Activated CD8-positive, alpha-beta memory T cell treated with anti-CD3 and anti-CD28 coated beads, Interleukin-2, amount 10 ng/mL, durations not matched to agents 7 days and 5 days (primary cell): ENCODE data around the gene ZNF580. TPM values are rescaled to one million over a fixed set of nuclear protein-coding genes. Genes with fewer than 3 reads are reported as not detected.

Source experiments
- ATAC-seq: fragments of 150-1000 bp; cut with Tn5 transposase; one replicate; pipeline ENCODE4 v1.10.0; 2021; ENCODE audit warnings: moderate library complexity
- CTCF ChIA-PET: fragments of 350-600 bp; sonication (Branson Sonifier 250); formaldehyde crosslinking; loops from one replicate; lab custom pipeline; 2021; ENCODE audit warnings: antibody characterized with exemption; lab: Charles Lee
- DNase-seq: peaks from one replicate; pipeline ENCODE4 v3.0.0-alpha.2; 2020
- H3K27ac Mint-ChIP-seq: one replicate; pipeline ENCODE4 v1.8.0; 2021; ENCODE audit warnings: mild to moderate bottlenecking, mixed read lengths
- H3K27me3 Mint-ChIP-seq: one replicate; pipeline ENCODE4 v1.8.0; 2021; ENCODE audit warnings: mixed read lengths
- H3K36me3 Mint-ChIP-seq: one replicate; pipeline ENCODE4 v1.8.0; 2021; ENCODE audit warnings: mild to moderate bottlenecking, mixed read lengths
- H3K4me1 Mint-ChIP-seq: one replicate; pipeline ENCODE4 v1.8.0; 2021; ENCODE audit warnings: mixed read lengths
- H3K4me3 Mint-ChIP-seq: one replicate; pipeline ENCODE4 v1.8.0; 2021; ENCODE audit warnings: mild to moderate bottlenecking, moderate library complexity, mixed read lengths
- H3K9me3 Mint-ChIP-seq: one replicate; pipeline ENCODE4 v1.8.0; 2022; ENCODE audit warnings: low read depth, mixed read lengths
- total RNA-seq, 2 experiments: library from RNA; stranded (reverse); gene quantifications; one replicate each; pipeline ENCODE4 v1.2.3, GENCODE V29; 2021

ZNF580 gene
- total RNA-seq, 2 experiments from 2014 or later, result 33.1 to 33.7 TPM

DNA sequence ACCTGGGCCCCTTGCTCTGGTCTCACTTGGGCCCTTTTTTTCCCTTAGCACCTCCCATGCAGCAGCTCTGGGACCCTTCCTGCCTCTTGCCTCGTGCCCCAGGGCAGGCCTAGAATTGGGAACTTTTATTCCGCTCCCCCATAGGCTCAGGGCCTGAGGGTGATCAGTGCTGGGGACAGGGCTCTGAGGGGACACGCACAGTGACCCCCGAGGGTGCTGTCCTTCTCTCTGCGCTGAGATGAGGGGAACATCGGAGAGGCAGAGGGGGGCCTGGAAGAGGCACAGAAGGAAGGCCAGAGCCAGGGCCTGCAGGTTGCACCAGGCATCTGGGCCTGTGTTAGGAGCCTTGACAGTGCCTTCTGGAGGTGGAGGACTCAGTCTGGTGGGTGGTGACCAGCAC, 45.0 kb downstream of the ZNF580 start:
- no peak overlapping the region for H3K4me3 Mint-ChIP-seq
- peaks cover 12% of the 10 kb centered on the region for H3K36me3 Mint-ChIP-seq
- DNase-seq (no peak), ATAC-seq (no peak)
- H3K27ac Mint-ChIP-seq, result no peak overlapping the region
- CTCF ChIA-PET, result no interaction called here
- no peaks in the 10 kb centered on the region for H3K9me3 Mint-ChIP-seq
- no peaks in the 10 kb centered on the region for H3K4me1 Mint-ChIP-seq
- H3K27me3 Mint-ChIP-seq, result no peaks in the 10 kb centered on the region

DNA sequence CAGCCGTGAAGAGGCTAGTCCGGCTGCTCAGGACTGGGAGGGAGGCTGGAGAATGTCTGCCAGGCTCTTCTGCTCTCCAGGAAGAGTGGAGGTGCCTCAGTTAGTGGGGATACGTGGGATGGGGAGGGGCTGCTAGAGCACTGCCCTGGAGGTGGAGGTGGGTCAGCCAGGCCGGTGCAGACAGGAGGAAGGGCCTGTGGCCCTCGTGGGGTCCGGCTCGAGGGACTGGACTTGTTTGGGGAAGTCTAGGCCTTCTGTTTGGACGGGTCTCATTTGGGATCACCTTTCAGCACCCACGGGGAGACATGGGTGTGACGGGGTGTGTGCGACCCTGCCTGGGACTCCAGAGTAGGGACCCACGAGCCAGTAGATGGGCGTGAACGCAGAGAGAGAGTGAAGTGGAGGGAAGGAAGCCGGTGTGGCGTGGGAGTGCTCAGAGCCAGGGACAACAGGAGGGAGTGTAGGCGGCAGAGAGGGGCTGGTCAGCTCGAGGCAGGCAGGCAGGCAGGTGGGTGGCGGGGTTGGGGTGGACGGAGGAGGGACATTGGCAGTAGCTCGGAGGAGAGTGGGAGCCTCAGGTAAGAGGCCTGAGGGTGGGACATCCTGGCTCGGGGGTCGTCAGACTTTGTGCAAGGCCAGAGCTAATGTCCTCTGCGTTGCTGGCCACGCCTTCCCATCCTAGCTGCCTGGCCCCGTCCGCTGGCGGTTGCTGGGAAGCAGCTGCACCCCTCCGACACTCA, 45.7 kb downstream of the ZNF580 start:
- no peaks in the 10 kb centered on the region for H3K27me3 Mint-ChIP-seq
- no peaks in the 10 kb centered on the region for H3K4me1 Mint-ChIP-seq
- H3K36me3 Mint-ChIP-seq, result peaks cover 12% of the 10 kb centered on the region
- no peak overlapping the region for H3K4me3 Mint-ChIP-seq
- DNase-seq (no peak), ATAC-seq (no peak)
- CTCF ChIA-PET, result no interaction called here
- H3K27ac Mint-ChIP-seq, result no peak overlapping the region
- H3K9me3 Mint-ChIP-seq, result no peaks in the 10 kb centered on the region

DNA sequence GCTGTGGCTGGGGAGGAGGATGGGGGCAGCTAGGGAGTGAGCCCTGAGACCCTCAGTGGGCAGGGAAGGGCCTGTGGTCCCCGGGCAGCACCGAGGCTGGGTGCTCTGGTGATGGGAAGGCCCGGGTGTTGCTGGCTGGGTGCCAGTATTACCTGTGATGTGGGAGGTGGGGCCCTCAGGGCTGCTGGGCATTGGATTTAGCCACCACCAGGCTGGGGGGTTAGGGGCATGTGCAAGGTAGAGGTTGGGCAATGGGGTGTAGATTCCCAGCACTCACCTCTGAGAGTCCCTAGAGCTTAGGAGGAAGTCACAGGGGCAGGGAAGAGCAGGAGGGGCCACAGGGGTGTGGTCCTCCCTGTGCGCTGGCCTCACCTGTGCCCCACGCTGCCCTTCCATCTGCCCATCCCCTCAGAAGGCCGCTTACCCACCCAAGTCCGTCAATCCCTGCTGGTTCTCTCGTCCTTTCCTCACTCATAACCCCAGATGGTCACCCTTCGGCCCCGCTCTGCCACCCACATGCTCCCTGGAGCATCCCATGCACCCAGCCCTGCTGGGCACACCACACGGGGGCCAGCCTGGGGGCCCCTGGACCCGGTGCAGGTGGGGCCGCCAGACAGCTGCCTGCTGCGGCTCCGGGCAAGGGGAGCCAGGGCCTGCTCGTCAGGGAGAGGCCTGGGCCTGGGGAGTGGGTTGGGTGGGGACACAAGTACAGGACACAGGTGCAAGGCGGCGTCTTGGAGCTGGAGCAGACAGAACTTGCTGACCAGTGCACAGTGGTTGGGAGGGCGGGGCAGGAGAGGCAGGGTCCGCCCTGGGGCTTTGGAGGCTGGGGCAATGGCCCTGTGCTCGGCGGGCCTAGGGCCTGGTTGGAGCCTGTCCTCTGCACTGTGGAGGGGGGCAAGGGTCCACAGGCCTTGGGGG, 46.7 kb downstream of the ZNF580 start:
- H3K4me1 Mint-ChIP-seq, result no peaks in the 10 kb centered on the region
- no peaks in the 10 kb centered on the region for H3K9me3 Mint-ChIP-seq
- peaks cover 9% of the 10 kb centered on the region for H3K36me3 Mint-ChIP-seq
- DNase-seq, result no peak
- no peaks in the 10 kb centered on the region for H3K27me3 Mint-ChIP-seq
- ATAC-seq, result no peak
- H3K4me3 Mint-ChIP-seq, result no peak overlapping the region
- no peak overlapping the region for H3K27ac Mint-ChIP-seq
- CTCF ChIA-PET, result no interaction called here

DNA sequence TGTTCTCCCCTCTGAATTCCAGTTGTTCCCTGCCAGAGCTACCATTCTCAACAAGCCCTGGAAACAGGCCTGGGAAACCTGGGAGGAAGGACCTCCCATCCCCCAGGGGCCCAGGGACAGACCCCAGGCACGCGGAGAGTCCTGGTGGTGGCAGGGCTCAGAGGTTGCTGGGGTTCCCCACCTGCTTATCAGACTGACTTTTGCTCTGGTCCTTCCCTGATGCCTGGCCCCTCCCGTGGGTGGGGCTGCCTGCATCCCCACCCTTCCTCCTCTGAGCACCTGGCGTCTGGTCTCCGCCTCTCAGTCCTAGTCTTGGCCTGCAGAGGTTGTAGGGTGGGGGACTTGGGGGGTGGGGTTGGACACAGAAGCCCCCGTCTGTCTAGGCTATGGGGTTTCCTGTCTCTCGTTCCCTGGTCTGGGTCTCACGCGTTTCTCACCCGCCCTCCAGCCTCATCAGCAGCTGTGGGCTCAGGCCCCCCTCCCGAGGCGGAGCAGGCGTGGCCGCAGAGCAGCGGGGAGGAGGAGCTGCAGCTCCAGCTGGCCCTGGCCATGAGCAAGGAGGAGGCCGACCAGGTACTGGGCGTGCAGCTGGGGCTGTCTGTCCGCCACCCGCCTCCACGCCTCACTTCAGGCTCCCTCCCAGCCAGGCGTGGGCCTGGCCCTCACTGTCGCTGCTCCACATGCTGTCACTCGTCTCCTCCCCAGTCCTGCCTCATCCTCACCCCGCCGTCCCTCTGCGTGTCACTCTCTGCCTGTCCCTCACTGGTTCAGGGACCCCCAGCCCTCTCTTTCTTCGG, 47.8 kb downstream of the ZNF580 start:
- no peak overlapping the region for H3K27ac Mint-ChIP-seq
- no peak overlapping the region for H3K4me3 Mint-ChIP-seq
- peaks cover 11% of the 10 kb centered on the region for H3K36me3 Mint-ChIP-seq
- no peaks in the 10 kb centered on the region for H3K9me3 Mint-ChIP-seq
- ATAC-seq (no peak), DNase-seq (no peak)
- H3K4me1 Mint-ChIP-seq, result no peaks in the 10 kb centered on the region
- no peaks in the 10 kb centered on the region for H3K27me3 Mint-ChIP-seq
- CTCF ChIA-PET, result no interaction called here

DNA sequence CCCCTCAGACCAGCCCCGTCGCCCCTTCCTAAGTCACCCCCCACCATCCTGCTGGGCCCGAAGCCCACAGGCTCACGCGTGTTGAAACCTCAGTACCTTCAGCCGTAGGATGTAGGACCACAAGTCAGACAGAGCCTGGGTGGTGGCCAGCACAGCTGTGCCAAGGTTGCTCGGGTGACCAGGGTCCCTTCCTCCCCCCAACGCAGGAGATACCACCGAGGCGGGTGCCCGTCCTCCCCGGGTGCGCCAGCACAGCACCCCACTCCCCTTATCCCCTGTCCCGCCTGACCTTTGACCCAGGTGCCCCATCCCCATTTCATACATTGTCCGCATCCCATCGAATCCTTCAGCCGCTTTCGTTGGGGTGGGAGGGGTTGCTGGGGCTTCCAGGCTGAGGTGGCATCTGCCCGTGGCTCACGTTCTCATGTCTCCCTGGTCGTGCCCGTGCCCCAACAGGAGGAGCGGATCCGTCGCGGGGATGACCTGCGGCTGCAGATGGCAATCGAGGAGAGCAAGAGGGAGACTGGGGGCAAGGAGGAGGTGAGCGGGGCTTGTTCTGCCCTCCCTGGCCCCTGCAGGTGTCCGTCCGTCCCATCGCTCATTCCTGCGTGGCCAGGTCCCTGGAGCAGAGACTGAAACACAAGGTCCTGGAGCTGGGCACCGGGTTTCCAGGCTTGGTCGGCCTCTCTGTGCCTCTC, 48.8 kb downstream of the ZNF580 start:
- Mint-ChIP-seq H3K4me1 (no peaks in the 10 kb centered on the region), H3K9me3 (no peaks in the 10 kb centered on the region), H3K4me3 (no peak overlapping the region), H3K27me3 (no peaks in the 10 kb centered on the region), H3K27ac (no peak overlapping the region), H3K36me3 (peaks cover 12% of the 10 kb centered on the region)
- CTCF ChIA-PET, result no interaction called here
- DNase-seq, result no peak
- ATAC-seq, result no peak

DNA sequence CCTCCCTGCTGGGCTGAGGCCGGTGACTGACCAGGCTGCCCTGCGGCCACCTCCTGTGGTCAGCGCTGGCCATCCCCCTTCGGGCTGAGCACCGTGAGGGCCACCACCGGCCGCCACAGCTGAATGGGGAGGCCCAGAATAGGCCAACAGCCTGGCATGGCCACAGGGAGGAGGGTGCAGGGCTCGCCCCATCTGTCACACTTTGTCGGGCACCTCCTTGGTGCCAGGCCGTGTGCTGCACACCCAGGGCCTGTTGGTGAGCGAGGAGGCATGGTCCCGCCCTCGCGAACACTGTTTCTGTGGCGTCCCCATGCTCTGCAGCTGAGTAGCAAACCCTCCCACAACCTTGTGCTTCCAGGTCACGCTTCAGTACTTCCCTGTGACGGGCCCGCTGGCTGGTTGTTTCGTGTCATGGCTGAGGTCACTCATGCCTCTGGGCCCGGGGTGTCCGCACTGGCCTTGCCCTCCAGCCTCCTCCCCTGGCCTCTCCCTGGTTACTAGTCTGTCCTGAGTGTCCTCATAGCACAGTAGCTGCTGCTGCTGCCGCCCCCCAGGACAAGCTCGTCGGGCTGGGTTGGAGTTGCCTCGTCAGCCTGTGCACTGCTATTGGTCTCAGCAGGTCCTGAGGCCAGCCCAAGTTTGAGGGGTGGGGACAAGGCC, 49.4 kb downstream of the ZNF580 start:
- Mint-ChIP-seq H3K4me1 (no peaks in the 10 kb centered on the region), H3K4me3 (no peak overlapping the region), H3K27me3 (no peaks in the 10 kb centered on the region), H3K9me3 (no peaks in the 10 kb centered on the region), H3K36me3 (peaks cover 11% of the 10 kb centered on the region), H3K27ac (no peak overlapping the region)
- CTCF ChIA-PET, result no interaction called here
- DNase-seq (no peak), ATAC-seq (no peak)

DNA sequence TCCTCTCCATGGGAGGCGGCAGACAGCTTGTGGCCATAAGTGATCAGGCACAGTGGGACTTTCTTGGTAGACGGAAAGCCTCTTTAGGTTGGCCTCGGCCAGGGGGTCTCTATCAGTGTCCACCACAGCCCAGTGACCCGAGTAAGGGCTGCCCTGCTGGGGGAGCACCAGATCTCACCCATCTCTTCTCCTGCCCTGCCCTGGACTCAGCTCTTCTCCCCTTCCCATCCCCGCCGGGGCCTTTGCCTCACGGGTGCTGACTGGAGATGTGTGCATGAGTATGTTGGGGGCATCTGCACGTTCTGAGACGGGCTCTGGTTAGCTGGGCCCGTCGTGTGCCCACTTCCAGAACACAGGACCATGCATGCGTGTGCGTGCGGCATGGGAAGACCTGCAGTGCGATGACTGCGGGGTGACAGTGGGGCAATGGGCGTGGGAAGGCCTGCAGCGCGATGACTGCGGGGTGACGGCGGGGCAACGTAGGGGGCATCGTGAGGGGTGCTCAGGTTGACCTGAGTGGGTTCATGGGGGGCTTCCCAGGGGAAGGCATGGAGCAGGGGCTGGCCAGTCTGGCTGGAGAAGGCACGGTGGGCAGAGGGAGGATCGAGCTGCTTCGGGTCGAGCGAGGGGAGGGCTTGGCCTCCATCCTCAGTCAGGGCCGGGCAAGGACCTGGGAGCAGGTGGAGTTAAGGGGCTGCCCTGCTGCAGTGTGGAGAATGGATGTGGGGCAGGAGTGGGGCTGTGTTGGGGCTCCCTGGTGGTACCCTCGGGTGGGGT, 50.2 kb downstream of the ZNF580 start:
- no peaks in the 10 kb centered on the region for H3K4me1 Mint-ChIP-seq
- no peak for ATAC-seq
- CTCF ChIA-PET, result no interaction called here

DNA sequence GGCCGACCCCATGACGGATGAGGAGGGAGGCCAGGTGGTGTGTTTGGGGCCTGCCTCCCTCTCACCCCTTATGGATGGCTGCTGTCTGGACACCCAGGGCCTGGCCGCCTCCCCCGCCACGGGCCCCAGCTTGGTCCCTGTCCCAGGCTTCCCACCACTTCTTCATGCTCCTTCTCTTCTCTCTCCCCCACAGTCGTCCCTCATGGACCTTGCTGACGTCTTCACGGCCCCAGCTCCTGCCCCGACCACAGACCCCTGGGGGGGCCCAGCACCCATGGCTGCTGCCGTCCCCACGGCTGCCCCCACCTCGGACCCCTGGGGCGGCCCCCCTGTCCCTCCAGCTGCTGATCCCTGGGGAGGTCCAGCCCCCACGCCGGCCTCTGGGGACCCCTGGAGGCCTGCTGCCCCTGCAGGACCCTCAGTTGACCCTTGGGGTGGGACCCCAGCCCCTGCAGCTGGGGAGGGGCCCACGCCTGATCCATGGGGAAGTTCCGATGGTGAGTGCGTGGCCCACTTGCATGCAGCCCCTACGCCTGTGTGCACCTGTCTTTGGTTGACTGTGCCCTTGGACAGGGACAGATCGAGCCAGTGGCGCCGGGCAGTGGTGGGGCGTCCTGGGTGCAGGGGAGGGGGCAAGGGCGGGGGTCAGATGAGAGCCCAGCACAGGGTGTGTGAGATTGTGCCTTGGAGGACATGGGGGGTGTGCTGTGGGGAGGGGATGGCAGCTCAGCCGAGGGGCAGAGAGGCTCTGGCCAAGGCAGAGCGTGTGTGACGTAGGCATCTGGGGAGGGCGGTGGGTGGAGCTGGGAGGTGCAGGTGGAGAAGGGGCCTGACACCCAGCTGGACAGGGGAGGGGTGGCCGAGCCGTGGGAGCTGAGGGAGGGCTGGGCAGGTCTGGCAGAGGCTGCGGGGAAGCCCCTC, 51.0 kb downstream of the ZNF580 start:
- Mint-ChIP-seq H3K27me3 (no peaks in the 10 kb centered on the region), H3K4me1 (no peaks in the 10 kb centered on the region), H3K9me3 (no peaks in the 10 kb centered on the region), H3K36me3 (peaks cover 8% of the 10 kb centered on the region), H3K27ac (no peak overlapping the region), H3K4me3 (no peak overlapping the region)
- CTCF ChIA-PET, result no interaction called here
- no peak for ATAC-seq
- DNase-seq, result no peak

More for the DNA sequence above, 50.2 kb downstream of the ZNF580 start:
- DNase-seq, result no peak
- Mint-ChIP-seq H3K4me3 (no peak overlapping the region), H3K36me3 (peaks cover 8% of the 10 kb centered on the region), H3K27me3 (no peaks in the 10 kb centered on the region), H3K27ac (no peak overlapping the region), H3K9me3 (no peaks in the 10 kb centered on the region)

DNA sequence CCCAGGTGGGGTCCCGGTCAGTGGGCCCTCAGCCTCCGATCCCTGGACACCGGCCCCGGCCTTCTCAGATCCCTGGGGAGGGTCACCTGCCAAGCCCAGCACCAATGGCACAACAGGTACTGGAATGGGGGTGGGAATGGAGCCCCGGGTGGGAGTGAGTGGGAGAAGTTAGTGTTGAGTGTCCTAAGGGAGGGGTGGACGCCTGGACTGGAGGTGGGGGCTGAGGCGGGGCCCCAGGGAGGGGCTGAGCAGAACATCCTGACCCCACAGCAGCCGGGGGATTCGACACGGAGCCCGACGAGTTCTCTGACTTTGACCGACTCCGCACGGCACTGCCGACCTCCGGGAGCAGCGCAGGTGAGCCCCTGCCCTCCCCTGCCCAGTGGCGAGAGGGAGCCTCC, 51.9 kb downstream of the ZNF580 start:
- H3K36me3 Mint-ChIP-seq, result peaks cover 8% of the 10 kb centered on the region
- H3K27me3 Mint-ChIP-seq, result no peaks in the 10 kb centered on the region
- CTCF ChIA-PET, result no interaction called here
- H3K4me1 Mint-ChIP-seq, result no peaks in the 10 kb centered on the region
- ATAC-seq, result no peak
- H3K9me3 Mint-ChIP-seq, result no peaks in the 10 kb centered on the region
- DNase-seq, result no peak
- no peak overlapping the region for H3K4me3 Mint-ChIP-seq
- H3K27ac Mint-ChIP-seq, result no peak overlapping the region
